NCI-H128 (cell line): ENCODE data around the gene DENND2A.
"Not testable (repeated sequence)": the region's sequence is repeated elsewhere in the genome, so short reads cannot be mapped to it uniquely, and the experiment has no call there.

Experiments
- DNase-seq: peaks from one replicate; lab custom pipeline; 2025; ENCODE audit not compliant: unreplicated experiment; lab: John Stamatoyannopoulos, UW

The DENND2A gene

DNA sequence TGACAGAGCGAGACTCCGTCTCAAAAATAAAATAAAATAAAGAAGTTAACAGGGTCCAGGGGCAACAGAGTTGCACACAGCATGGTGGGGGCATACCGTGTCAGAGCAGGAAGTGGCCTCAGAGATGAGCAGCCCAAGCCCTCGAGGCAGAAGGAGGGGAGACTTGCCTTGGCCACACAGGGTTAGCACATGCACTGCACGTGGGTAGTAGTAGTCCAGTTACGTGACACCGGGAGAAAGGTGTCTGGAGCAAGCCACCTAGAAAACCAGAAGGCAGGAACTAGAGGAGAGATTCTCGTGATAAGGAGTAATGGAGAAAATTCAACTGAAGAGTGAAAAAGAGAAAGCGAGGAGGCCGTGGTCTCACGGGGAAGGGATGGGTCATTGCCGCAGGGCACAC is 9.8 kb upstream of the DENND2A start:
- DNase-seq: no peak

DNA sequence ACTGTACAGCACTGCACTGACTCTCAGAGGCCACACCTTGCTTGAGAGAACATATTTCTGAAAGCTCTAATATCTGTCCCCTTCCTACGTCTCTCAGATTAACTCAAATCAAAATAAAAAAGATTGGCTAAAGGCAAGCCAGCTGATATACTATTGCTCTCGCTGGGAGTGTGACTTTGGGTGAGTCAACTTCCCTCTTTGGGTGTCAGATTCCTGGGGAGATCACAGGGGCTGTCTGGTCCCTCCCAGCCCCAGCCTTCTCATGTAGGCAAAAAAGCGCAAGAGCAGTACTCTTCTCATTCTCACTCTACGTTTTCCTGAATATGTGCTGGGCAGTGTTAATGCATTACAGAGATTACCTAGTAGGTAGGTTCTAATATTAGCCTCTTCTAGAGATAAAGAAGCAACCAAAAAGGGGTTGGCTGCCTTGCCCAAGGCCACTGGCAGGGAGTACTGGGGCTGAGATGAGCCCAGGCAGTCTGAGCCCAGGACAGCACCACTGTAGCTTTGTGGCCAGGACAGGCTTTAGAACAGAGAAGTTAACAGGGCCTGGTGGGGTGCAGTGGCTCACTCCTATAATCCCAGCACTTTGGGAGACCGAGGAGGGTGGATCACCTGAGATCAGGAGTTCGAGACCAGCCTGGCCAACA is 9.1 kb upstream of the DENND2A start:
- DNase-seq: no peak

- DNase-seq: peak; percentile 8
Observed at GRCh38 chr7:140646931-140647647, 6.5 kb upstream of the DENND2A start.

DNA sequence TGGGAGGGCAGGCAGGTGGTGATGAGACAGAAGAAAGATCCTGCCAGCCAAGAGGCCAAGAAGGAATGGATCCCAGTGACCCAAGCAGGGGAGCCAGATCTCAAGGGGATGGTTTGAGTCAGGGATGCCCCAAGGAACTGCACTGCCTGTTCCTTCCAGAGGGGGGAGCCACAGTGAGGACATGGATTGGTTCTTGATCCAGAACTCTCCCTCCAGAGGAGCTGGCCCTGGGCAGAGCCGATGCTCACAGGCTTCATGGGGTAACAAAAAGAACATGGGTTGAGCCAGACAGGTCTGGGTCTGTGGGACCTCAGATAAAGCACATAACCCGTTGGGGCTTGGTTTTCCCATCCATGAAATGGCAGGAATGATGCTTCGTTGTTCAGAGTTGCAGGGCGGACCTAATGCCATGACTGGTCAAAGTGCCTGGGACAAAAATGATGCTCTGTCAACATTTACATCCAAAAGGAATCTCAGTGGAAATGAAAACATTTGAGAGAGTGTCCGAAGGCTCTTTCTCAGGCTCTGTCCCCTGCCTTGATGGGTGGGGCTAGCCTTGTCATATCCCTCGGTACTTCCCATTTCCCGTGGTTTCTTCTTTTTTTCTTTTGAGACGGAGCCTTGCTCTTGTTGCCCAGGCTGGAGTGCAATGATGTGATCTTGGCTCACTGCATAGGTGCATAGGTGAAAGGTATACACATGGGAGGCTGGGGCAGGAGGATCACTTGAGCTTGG is 4.7 kb upstream of the DENND2A start:
- DNase-seq: no peak

DNA sequence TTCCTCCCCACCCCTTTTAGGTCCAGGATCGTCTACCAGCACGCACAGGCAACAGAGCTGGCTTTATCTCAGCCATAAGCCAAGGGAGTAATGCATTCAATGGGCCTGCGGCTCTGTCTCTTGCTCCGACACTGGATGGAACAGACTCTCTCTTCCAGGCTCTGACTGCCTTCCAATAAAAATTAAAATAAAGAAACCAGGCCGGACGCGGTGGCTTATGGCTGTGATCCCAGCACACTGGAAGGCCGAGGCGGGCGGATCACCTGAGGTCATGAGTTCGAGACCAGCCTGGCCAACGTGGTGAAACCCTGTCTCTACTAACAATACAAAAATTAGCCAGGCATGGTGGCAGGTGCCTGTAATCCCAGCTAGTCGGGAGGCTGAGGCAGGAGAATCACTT is 4.1 kb upstream of the DENND2A start:
- DNase-seq: not testable (repeated sequence)

DNA sequence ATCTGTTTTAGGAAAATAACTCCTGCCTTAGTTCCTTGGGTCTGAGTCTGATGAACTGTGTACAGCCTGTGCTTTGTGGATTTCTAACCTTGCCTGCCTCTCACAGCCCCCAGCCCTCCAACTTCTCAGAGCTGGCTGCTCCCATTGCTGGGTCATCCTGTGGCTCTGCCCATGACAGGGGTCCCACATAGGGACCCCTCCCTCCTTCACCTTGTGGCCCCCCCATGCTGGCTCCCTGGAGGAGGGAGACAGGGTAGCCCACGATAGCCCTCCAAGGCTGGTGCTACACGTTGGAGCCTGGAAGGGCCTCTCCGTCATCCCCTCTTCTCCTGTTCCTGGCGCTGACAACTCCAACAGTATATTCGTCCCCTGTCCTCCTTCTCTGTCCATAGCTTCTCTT is 2.8 kb upstream of the DENND2A start:
- DNase-seq: no peak

DNA sequence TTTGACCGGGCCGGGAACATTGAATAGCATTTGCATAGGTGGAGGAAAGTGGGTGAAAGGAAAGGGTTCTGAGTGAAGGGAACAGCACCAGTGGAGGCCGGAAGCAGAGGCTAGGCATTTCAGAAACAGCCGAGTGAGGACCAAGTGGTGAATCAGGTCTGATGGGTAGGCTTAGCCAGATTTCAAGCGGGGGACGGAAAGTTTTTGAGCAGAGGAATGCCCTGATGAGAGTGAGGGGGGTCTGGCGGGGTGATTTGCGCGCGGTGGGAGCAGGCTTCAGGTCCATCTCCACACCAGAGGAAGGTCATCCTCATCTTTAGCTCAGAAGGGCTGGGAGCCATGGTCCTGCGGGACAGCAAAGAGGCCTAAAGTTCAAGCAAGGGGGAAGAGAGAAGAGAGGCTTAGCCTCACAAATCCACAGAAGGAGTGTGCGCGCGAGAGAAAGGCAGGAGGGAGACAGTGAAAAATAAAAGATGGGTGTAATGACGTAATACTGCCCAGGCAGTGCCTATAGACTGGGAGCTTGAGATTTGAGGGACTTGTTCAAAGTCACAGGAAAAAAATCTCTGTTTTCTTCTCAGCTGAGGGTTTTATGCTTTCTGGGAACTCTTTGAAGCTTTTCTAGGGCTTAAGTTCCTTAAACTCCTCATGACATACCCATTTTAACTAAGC is 1.0 kb upstream of the DENND2A start:
- DNase-seq: no peak

DNA sequence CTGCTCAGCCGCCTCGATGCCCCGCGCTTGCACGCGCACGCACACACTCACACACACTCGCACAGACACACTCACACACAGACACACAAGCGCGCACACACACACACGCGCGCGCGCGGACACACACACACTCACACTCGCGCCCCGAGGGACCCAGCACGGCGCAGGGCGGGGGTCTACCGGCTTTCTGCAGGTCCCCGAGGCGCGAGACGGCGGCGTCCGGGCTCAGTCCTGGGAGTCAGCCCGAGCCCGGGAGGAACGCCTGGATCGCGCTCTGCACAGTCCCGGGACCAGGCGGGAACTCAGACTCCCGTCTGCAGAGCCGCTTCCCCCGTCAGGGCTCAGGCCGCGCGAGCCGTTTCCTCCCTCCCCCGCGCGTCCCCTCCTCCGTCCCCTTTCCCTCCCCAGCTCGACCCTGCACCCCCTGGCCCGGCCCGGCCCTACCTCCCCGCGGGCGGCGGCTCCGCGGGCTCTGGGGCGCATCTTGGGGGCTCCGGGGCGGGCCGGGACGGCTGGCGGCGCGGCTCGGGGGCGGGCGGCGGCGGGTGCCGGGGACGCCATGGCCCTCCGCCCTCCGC is 464 bp downstream of the DENND2A start:
- DNase-seq: no peak

DNA sequence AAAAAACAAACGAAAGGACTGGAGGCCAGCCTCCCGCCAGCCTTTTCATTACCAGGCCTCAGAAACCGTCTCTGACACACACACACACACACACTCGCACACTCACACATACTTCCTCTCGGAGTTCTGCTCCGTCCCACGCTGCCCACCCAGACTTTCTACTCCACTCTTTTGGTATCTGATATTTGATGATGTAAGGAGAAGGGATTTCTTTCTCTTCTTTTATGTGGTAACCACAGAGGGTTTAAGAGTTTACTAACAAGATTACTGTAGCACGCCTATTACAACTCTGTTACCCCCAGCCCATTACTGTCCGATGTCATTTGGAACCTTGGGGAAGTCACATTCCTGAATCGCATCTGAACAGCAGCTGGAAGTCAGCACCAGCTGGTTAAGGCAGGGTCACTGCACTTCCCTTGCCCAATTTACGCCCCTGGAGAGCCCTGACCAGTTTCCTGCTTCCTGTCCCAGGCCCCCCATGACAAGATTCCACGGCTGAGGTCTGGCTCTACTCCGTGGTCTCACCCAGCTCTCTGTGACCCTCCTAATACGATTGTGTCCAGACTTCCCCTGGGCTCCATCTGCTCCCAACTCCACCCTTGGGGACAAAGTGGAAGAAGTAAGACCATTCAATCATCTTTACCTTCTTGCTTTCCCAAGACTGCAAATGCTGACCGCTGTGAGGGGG is 1.1 kb downstream of the DENND2A start:
- no peak for DNase-seq

DNA sequence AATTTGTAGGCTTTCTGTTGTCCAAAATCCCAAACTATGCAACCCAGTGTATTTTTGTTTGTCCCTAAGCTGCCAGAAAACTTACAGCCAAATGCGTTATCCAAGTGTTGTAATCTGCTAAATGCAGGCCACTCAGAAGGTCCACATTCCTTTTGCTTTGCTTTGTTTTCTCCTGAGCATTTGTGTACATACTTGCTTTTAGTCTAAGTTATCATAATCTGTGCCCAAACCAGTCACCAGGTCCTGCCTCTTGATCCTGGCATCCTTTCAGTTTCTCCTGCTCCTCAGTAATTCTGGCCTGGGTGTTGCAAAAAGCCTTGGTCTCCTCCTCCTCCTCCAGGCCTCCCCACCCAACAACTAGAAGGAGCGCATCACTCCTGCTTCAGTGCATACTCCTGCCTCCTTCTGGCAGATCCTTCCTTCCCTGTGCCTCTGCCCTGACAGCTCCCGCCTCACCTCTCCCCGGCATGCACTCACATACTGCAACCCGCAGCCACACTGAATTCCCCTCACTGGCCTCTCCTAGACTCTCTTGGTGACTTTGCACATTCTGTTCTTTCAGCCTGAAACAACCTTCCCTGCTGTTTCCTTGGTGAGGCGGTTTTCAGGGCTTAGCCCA is 2.3 kb downstream of the DENND2A start:
- no peak for DNase-seq

DNA sequence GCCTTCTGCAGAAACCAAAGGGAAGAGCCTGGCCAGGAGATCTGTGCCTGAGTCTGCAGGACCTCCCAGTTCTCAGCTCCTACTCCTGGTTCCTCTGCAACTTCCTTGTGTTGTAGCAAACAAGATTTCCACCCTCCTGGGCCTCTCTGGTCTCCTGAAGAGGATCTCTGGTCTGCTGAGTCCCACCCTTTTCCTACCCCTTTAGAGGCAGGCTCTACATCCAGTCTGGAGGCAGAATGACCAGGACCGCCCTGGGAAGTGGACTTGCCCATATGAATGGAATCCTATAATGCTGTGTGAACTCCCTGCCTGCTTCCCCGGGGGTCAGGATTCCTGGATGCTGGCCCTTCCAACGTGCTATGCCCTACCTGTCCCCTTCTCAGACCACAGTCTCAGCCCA is 3.2 kb downstream of the DENND2A start:
- DNase-seq: no peak

- no peak for DNase-seq
Observed at GRCh38 chr7:140635816-140636215, 4.8 kb downstream of the DENND2A start.

GRCh38 chr7:140635345-140635744 is 5.3 kb downstream of the DENND2A start:
- no peak for DNase-seq

GRCh38 chr7:140631602-140632001 is 9.0 kb downstream of the DENND2A start:
- no peak for DNase-seq

- no peak for DNase-seq
Observed at GRCh38 chr7:140631021-140631420, 9.6 kb downstream of the DENND2A start.

GRCh38 chr7:140625908-140626868 is 14.4 kb downstream of the DENND2A start:
- DNase-seq: no peak

- DNase-seq: not testable (repeated sequence)
Observed at GRCh38 chr7:140625192-140625558, 15.4 kb downstream of the DENND2A start.

- DNase-seq: peak; percentile 3
Observed at GRCh38 chr7:140624392-140625191, 16.0 kb downstream of the DENND2A start.
